K562 (cell line): ENCODE measurements around the gene SET. TPM values are rescaled to one million over a fixed set of nuclear protein-coding genes. Genes with fewer than 3 reads are reported as not detected.

Experiments used
- ATAC-seq: fragments of 200-7000 bp; cut with Tn5 transposase; 3 replicates; pipeline ENCODE4 v1.9.1; 2020; ENCODE audit warnings: moderate library complexity
- Bru-seq: library from RNA; stranded (reverse); fragments of 400-500 nt; gene quantifications from one replicate; lab custom pipeline; 2021; lab: Mats Ljungman, UMichigan
- BruChase-seq, 2 experiments: library from RNA; stranded (reverse); fragments of 400-500 nt; gene quantifications; one replicate each; lab custom pipeline; 2021; lab: Mats Ljungman, UMichigan
- BruUV-seq: library from RNA; stranded (reverse); fragments of 400-500 nt; replicated peaks from 2 replicates; lab custom pipeline; 2021; lab: Mats Ljungman, UMichigan
- CTCF ChIA-PET: fragments of 300-600 bp; formaldehyde crosslinking; extraction: SDS; loops from one replicate; lab custom pipeline; 2021; ENCODE audit warnings: low intra/inter-chr PET ratio; lab: Yijun Ruan, JAX
- POLR2A ChIA-PET: fragments of 300-600, 350-650 bp; sonication (Branson Sonifier 250); formaldehyde crosslinking; extraction: SDS; loops from one replicate; lab custom pipeline; 2021; ENCODE audit warnings: antibody characterized with exemption, inconsistent platforms; lab: Yijun Ruan, JAX
- DNase-seq, 4 experiments: peaks; one replicate each; pipeline versions ENCODE4 v3.0.0 to v3.0.0-alpha.2; 2011 to 2018; ENCODE audit warnings: low spot score in 3 of 4, mixed read lengths in 3 of 4; ENCODE audit errors: extremely low read depth in 1 of 4
- FAIRE-seq: peaks from 2 replicates; lab custom pipeline; 2011; peaks lifted over from hg19 to GRCh38; lab: Jason Lieb, UNC
- H2AFZ ChIP-seq: 2 replicates; pipeline ENCODE4 v1.6.0; 2011; ENCODE audit warnings: low read depth, low read length, control low read depth, inconsistent platforms
- H3K27ac ChIP-seq: fragments of 200-600 bp; 3 replicates; pipeline ENCODE4 v1.8.0; 2011; ENCODE audit warnings: low read depth, mild to moderate bottlenecking, control low read depth, inconsistent platforms, low read length, moderate library complexity, mixed read lengths; ENCODE audit errors: extremely low read depth
- H3K27me3 ChIP-seq, 2 experiments: fragments of 300-600 bp in 1 of 2; 2 replicates in 1 of 2; 3 replicates in 1 of 2; pipeline versions ENCODE4 v1.6.0 to v1.8.0; 2011; ENCODE audit warnings: inconsistent platforms in 2 of 2, low read length in 2 of 2, mild to moderate bottlenecking in 1 of 2, mixed read lengths in 1 of 2, moderate library complexity in 1 of 2; ENCODE audit not compliant: control insufficient read depth in 2 of 2, insufficient read depth in 2 of 2
- H3K36me3 ChIP-seq: fragments of 300-600 bp; 3 replicates; pipeline ENCODE4 v1.8.0; 2011; ENCODE audit warnings: mild to moderate bottlenecking, low read length, inconsistent platforms; ENCODE audit not compliant: control insufficient read depth, insufficient read depth
- H3K4me1 ChIP-seq, 2 experiments: fragments of 200-600 bp in 1 of 2; replicated peaks in 1 of 2; 2 replicates in 1 of 2; 3 replicates in 1 of 2; pipeline versions ENCODE4 v1.5.1 to v1.8.0; 2011; ENCODE audit warnings: inconsistent platforms in 2 of 2, low read length in 2 of 2, mild to moderate bottlenecking in 1 of 2, mixed read lengths in 1 of 2, moderate library complexity in 1 of 2; ENCODE audit not compliant: control insufficient read depth in 2 of 2, insufficient read depth in 2 of 2
- H3K4me2 ChIP-seq: 2 replicates; pipeline ENCODE4 v1.6.1; 2011; ENCODE audit warnings: low read length, control low read depth, inconsistent platforms, mixed read lengths; ENCODE audit not compliant: insufficient read depth
- H3K4me3 ChIP-seq: fragments of 200-600 bp; sonication (generic), shearing (Covaris generic); 2 replicates; pipeline ENCODE4 v1.5.1; 2016; ENCODE audit warnings: control low read depth, inconsistent platforms
- H3K79me2 ChIP-seq: fragments of 200-600 bp; 3 replicates; pipeline ENCODE4 v1.8.0; 2011; ENCODE audit warnings: low read length, inconsistent platforms; ENCODE audit not compliant: control insufficient read depth, insufficient read depth
- H3K9ac ChIP-seq, 2 experiments: 2 replicates each; pipeline versions ENCODE4 v1.6.0 to v1.6.1; 2011; ENCODE audit warnings: low read depth in 2 of 2, low read length in 2 of 2, control low read depth in 1 of 2, inconsistent platforms in 1 of 2, mild to moderate bottlenecking in 1 of 2, mixed read lengths in 1 of 2; ENCODE audit not compliant: insufficient read depth in 1 of 2
- H3K9me1 ChIP-seq: one replicate; pipeline ENCODE4 v1.6.0; 2011; ENCODE audit warnings: inconsistent platforms, mild to moderate bottlenecking, low read length, moderate library complexity; ENCODE audit not compliant: control insufficient read depth, insufficient read depth
- H3K9me3 ChIP-seq: replicated peaks from 2 replicates; pipeline ENCODE4 v1.5.1; 2011; ENCODE audit warnings: low read depth, low read length, inconsistent platforms; ENCODE audit not compliant: control insufficient read depth, insufficient read depth
- H4K20me1 ChIP-seq: replicated peaks from 2 replicates; pipeline ENCODE4 v1.6.1; 2011; ENCODE audit warnings: low read length, inconsistent platforms, mixed read lengths; ENCODE audit not compliant: control insufficient read depth, insufficient read depth
- ATF1 ChIP-seq, 2 experiments: fragments of 450-650 bp in 1 of 2; IDR thresholded peaks; 2 replicates each; pipeline ENCODE4 v1.6.1; 2016; ENCODE audit warnings: missing compliant biosample characterization in 1 of 2, missing genetic modification characterization in 1 of 2
- CHCHD3 ChIP-seq: fragments of 250-450 bp; sonication (Bioruptor Pico); IDR thresholded peaks from 2 replicates; pipeline ENCODE4 v2.1.2; 2022; ENCODE audit warnings: mild to moderate bottlenecking
- CREM ChIP-seq: IDR thresholded peaks from 2 replicates; pipeline ENCODE4 v1.6.1; 2014; ENCODE audit warnings: antibody characterized with exemption, low read depth
- GABPB1 ChIP-seq: sonication (generic); formaldehyde crosslinking; IDR thresholded peaks from 2 replicates; pipeline ENCODE4 v1.8.0; 2022; ENCODE audit warnings: mild to moderate bottlenecking, missing genetic modification reagents
- GATAD2B ChIP-seq: fragments of 450-650 bp; IDR thresholded peaks from 2 replicates; pipeline ENCODE4 v1.6.1; 2017; ENCODE audit warnings: mild to moderate bottlenecking, borderline replicate concordance
- HLTF ChIP-seq: fragments of 450-650 bp; IDR thresholded peaks from 2 replicates; pipeline ENCODE4 v1.6.1; 2016
- MAZ ChIP-seq, 2 experiments: fragments of 450-650 bp in 1 of 2; sonication (generic) in 1 of 2; formaldehyde crosslinking; IDR thresholded peaks in 1 of 2; conservative IDR thresholded peaks in 1 of 2; 2 replicates each; pipeline versions ENCODE4 v1.4.0 to v1.5.0; 2020; ENCODE audit warnings: mild to moderate bottlenecking in 1 of 2, missing genetic modification reagents in 1 of 2
- TAF1 ChIP-seq: IDR thresholded peaks from 2 replicates; pipeline ENCODE4 v1.6.1; 2011; ENCODE audit warnings: mild to moderate bottlenecking, low read length, moderate library complexity; ENCODE audit not compliant: insufficient read depth, control insufficient read depth, severe bottlenecking; ENCODE audit errors: extremely low read depth
- ZFP30 ChIP-seq: fragments of 250-450 bp; sonication (Bioruptor Pico); IDR thresholded peaks from 2 replicates; pipeline ENCODE4 v1.8.0; 2022; ENCODE audit warnings: moderate library complexity, mild to moderate bottlenecking, inconsistent platforms, borderline replicate concordance
- ZNF507 ChIP-seq: conservative IDR thresholded peaks from 2 replicates; pipeline ENCODE4 v1.6.1; 2017; ENCODE audit warnings: missing genetic modification characterization, missing compliant biosample characterization
- whole genome bisulfite sequencing: fragments of 100-300 bp; shearing (Covaris generic); methylation state at CpG from one replicate; pipeline ENCODE4 v1.1.6; 2016; ENCODE audit warnings: low coverage, mixed read lengths; ENCODE audit not compliant: insufficient coverage; ENCODE audit errors: missing lambda C conversion rate; 5-methylcytosine and 5-hydroxymethylcytosine counted together
- in situ Hi-C: fragments of 300-500 bp; cut with MboI; formaldehyde crosslinking; loops from 4 replicates; pipeline ENCODE4 v1.15.0; 2018; ENCODE audit warnings: inconsistent platforms, mixed read lengths
- intact Hi-C: fragments of 100-400 bp; cut with micrococcal nuclease; formaldehyde crosslinking; loops from 2 replicates; pipeline ENCODE4 v1.14.2; 2022
- long read RNA-seq, 3 experiments: library from polyadenylated mRNA in 2 of 3; library from RNA in 1 of 3; unstranded in 2 of 3; stranded (forward) in 1 of 3; transcript quantifications; one replicate each; pipeline ENCODE4 v2.0.0, GENCODE V29; 2019 to 2022
- polyA minus RNA-seq, 3 experiments: library from RNA; depleted of rRNA, polyadenylated mRNA; stranded (reverse); fragments of >200 nt; gene quantifications; 2 replicates each; pipeline ENCODE4 v1.2.3, GENCODE V29; 2011
- polyA plus RNA-seq, 8 experiments: library from polyadenylated mRNA; depleted of rRNA in 4 of 8; stranded (reverse) in 5 of 8; unstranded in 3 of 8; fragments of >200 nt; fragmentation: Nextera tagmentation in 2 of 8; fragmentation: Illumina TruSeq in 1 of 8; extraction: Ambion mirVana in 2 of 8; extraction: Trizol in 1 of 8; gene quantifications; 2 replicates each; pipeline versions ENCODE4 v1.2.1 to v1.2.3, GENCODE V29; 2011 to 2014; ENCODE audit warnings: inconsistent platforms in 1 of 8, missing spikeins in 1 of 8
- total RNA-seq, 7 experiments: library from RNA; depleted of rRNA in 6 of 7; stranded (reverse); fragments of >200 nt in 6 of 7; fragmentation: Illumina TruSeq in 2 of 7; extraction: Trizol in 2 of 7; gene quantifications; 2 replicates each; pipeline versions ENCODE4 v1.2.1 to v1.2.3, GENCODE V29; 2011 to 2021; ENCODE audit warnings: low replicate concordance in 1 of 7
- TF ChIP-seq, protein P1 (sequence below): fragments of 250-450 bp; sonication (Bioruptor Pico); IDR thresholded peaks from 2 replicates; pipeline ENCODE4 v1.5.0; 2021; ENCODE audit warnings: mild to moderate bottlenecking, moderate library complexity

SET gene, protein sequence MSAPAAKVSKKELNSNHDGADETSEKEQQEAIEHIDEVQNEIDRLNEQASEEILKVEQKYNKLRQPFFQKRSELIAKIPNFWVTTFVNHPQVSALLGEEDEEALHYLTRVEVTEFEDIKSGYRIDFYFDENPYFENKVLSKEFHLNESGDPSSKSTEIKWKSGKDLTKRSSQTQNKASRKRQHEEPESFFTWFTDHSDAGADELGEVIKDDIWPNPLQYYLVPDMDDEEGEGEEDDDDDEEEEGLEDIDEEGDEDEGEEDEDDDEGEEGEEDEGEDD
- total RNA-seq (2011; cell fraction: chromatin; rRNA removed; ENCODE audit: low replicate concordance) = 148 and 241 TPM in 2 replicates
- total RNA-seq (2011; cell fraction: nucleolus; rRNA removed) = 111 and 117 TPM in 2 replicates
- 183 and 259 TPM in 2 replicates for total RNA-seq (2011; cell fraction: nucleoplasm; rRNA removed)
- total RNA-seq (2014; rRNA removed) (887 and 1,071 TPM in 2 replicates), total RNA-seq (2014; rRNA removed; fragmentation: Illumina TruSeq; extraction: Trizol) (1,328 and 1,534 TPM in 2 replicates), total RNA-seq (2015; rRNA removed; fragmentation: Illumina TruSeq; extraction: Trizol) (1,335 and 1,447 TPM in 2 replicates), total RNA-seq (2021) (840 and 907 TPM in 2 replicates), polyA plus RNA-seq (2011; rRNA removed) (308 and 520 TPM in 2 replicates), polyA plus RNA-seq (2014; fragmentation: Illumina TruSeq; extraction: Trizol) (886 and 1,006 TPM in 2 replicates), polyA plus RNA-seq (2014; fragmentation: Nextera tagmentation; extraction: Ambion mirVana) (100 to 1,000 TPM; 404 to 534 TPM), polyA plus RNA-seq (2014; rRNA removed) (609 and 622 TPM in 2 replicates), polyA minus RNA-seq (2011; rRNA and poly(A)+ RNA removed) (1,021 and 1,119 TPM in 2 replicates), Bru-seq, nascent RNA (percentile 99 among the genes with signal in this experiment), BruChase-seq, experiment 1, labeled RNA remaining after a 2-hour chase (percentile 99 among the genes with signal in this experiment), BruChase-seq, experiment 2, labeled RNA remaining after a 6-hour chase (percentile 100 among the genes with signal in this experiment)
- polyA plus RNA-seq (2011; cell fraction: cytosol; rRNA removed) = 84.3 and 133 TPM in 2 replicates
- polyA plus RNA-seq (2011; cell fraction: nucleus; rRNA removed) = 138 and 148 TPM in 2 replicates
- polyA plus RNA-seq (2012) = 556 and 791 TPM in 2 replicates
- polyA minus RNA-seq (2011; cell fraction: cytosol; rRNA and poly(A)+ RNA removed) = 256 and 383 TPM in 2 replicates
- polyA minus RNA-seq (2011; cell fraction: nucleus; rRNA and poly(A)+ RNA removed) = 100 and 155 TPM in 2 replicates
- long read RNA-seq, experiment 1, transcript SET-201 (8 exons, 2,915 nt) = major isoform, 2,982 of 3,859 reads
- long read RNA-seq, experiment 1, partial matches to known transcripts = 504 of 3,859 reads
- long read RNA-seq, experiment 1, other reads (novel, unspliced or antisense) = 372 of 3,859 reads
- long read RNA-seq, experiment 2, transcript SET-201 (8 exons, 2,915 nt) = major isoform, 135 of 1,129 reads
- long read RNA-seq, experiment 2, partial matches to known transcripts = 912 of 1,129 reads
- long read RNA-seq, experiment 2, other reads (novel, unspliced or antisense) = 82 of 1,129 reads
- long read RNA-seq, experiment 3, transcript SET-201 (8 exons, 2,915 nt) = major isoform, 27 of 1,043 reads
- long read RNA-seq, experiment 3, partial matches to known transcripts = 998 of 1,043 reads
- long read RNA-seq, experiment 3, other reads (novel, unspliced or antisense) = 18 of 1,043 reads

DNA sequence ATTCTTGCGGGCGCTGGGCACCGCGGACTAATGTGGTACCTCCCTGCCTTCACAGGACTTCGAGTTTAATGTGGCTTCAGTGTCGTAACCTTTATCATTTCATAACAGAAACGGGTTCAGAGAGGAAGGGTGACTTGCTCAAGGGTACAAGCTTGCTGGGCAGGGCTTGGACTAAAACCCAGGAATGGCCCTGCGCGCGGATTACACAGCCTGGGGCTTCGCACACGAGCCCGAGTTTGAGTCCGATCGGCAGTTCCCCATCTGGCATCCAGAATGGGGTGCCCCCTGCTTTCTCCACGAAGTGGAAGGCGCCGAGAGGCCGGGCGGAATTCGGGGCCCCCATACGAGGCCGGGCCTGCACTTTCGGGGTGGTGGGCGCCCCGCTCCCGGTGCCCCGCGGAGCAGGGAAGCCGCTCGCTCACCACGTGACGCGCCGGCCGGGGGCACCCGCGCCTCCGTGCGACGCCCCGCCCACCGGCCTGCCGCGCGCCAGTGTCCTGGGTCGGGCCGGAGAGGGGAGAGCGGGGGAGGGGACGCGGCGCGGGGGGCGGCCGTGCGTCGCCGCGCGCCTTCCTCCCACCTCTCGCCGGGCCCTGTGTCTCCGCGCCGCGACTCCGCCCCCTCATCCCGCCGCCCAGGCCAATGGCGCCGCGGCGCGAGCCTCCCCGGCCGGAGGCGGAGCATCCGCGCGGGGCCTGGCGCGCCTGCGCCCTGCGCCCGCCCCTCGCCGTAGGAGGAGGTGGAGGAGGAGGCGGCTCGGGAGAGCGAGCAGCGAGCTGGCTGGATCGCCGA lies at the start of gene SET:
Gene SET, plus strand, starts transcription at position 722 of the 792 bp plus-strand sequence. CDS start 361 bp downstream, outside the sequence.
- peak within 1 kb of the TSS; percentile 98 for H3K4me2 ChIP-seq
- in situ Hi-C loops = no loop called here
- H2AFZ ChIP-seq = peak within 1 kb of the TSS; percentile 96
- H3K9ac ChIP-seq = peak within 1 kb of the TSS; percentile 93 to 94
- no peaks in the 10 kb centered on the region for H3K9me3 ChIP-seq
- FAIRE-seq = peak; percentile 73
- peak within 1 kb of the TSS; percentile 89 for H3K27ac ChIP-seq
- ATAC-seq = peak; percentile 95
- ChIA-PET POLR2A (interaction anchor here (0.6 to 2.0 kb wide), 9 partner anchors 9 to 917 kb away, joined by 3 to 10 read pairs (median 3); no protein-coding TSS in a partner anchor), CTCF (interaction anchor here (0.8 kb wide), 1 partner anchor 33 kb away, joined by 3 read pairs; no protein-coding TSS in a partner anchor)
- BruUV-seq = TSS peak; percentile 92
- peaks cover 14% of the 10 kb centered on the region for H4K20me1 ChIP-seq
- DNase-seq = peak; percentile 99 to 100 (median 99)
- peaks cover 50% of the 10 kb centered on the region for H3K79me2 ChIP-seq
- no peaks in the 10 kb centered on the region for H3K27me3 ChIP-seq
- H3K4me1 ChIP-seq = peaks cover 27 to 36% of the 10 kb centered on the region in 2 experiments
- intact Hi-C loops = loop anchor here (1.0 to 10.0 kb wide), 3 partner anchors 32 to 494 kb away; partner anchors contain the start of genes CIZ1, DYNC2I2, GOLGA2 and SWI5
- WGBS = 7% methylated on average over 77 of the region's 93 CpGs
- peak within 1 kb of the TSS; percentile 71 for H3K4me3 ChIP-seq
- no peaks in the 10 kb centered on the region for H3K9me1 ChIP-seq
- peaks cover 36% of the 10 kb centered on the region for H3K36me3 ChIP-seq
- TF ChIP-seq CHCHD3 (CRISPR knock-in tag) = no peak
- peak; percentile 79 for TF ChIP-seq CREM
- TF ChIP-seq TAF1 = peak; percentile 93
- TF ChIP-seq MAZ (CRISPR knock-in tag; conservative IDR thresholded peaks at IDR 0.05 in 1 of 2, IDR thresholded peaks at IDR 0.05 in 1 of 2) = peak; percentile 82 to 99
- peak; percentile 76 for TF ChIP-seq GABPB1
- TF ChIP-seq, protein P1, sequence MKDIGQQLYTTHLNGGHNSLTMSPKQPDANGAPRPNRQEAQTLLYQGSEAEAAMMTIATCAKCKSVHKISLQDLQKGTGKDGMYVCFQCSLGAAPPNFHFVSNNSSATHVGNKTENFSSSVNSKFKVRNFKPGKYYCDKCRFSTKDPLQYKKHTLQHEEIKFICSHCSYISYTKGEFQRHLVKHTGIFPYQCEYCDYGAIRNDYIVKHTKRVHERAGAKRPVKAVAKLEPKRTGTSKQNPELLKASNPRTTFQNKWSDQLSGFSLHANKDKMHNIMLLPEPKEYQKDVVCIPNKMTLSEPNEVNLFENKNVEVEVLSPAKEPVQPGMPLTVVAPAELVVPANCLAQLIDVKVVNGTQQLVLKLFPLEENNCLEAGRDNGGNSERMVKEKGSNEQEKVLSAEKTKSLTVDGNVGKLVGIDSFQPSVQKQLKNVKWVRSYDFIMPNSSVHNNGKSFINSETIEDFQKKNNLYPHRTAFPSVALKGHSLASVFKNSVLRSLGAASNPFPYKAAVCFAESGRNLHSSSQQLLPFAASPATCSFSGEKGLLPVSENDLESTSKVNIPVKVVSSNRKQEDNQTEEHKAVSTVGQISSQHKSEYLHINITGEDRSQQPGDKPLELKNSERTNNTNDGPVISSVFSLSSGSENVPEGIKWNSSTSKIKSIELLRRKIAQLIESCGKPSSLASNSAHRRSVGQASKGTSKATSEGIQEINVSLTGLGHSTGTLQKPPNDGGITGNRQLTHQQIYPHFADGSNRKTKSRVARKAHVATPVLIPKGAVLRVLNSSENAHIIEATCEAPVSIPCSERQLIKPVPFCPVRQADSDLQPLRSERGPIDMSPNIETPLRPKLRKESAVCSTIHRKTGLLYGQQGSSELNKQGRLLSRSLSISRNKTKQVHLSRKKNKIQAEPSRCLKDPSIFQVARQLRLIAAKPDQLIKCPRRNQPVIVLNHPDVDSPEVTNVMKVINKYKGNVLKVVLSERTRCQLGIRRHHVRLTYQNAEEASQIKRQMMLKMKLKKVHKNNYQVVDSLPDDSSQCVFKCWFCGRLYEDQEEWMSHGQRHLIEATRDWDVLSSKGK (CRISPR knock-in tag) = no peak
- no peak for TF ChIP-seq ZFP30 (CRISPR knock-in tag)
- TF ChIP-seq GATAD2B = no peak
- no peak for TF ChIP-seq HLTF
- TF ChIP-seq ATF1 (CRISPR knock-in tag; IDR thresholded peaks at IDR 0.05) = no peak
- TF ChIP-seq ATF1 (tag; IDR thresholded peaks at IDR 0.05) = peak; percentile 84
- TF ChIP-seq ZNF507 (tag) = no peak
